HCT116 (cell line): ENCODE measurements around the gene TTC23. TPM values are rescaled to one million over a fixed set of nuclear protein-coding genes. Genes with fewer than 3 reads are reported as not detected.
"Not testable (repeated sequence)": the region's sequence is repeated elsewhere in the genome, so short reads cannot be mapped to it uniquely, and the experiment has no call there.

ENCODE experiments used
- ATAC-seq: fragments of 200-7000 bp; cut with Tn5 transposase; 2 replicates; pipeline ENCODE4 v1.9.1; 2020; ENCODE audit warnings: mild to moderate bottlenecking, moderate library complexity
- BruUV-seq: library from RNA; stranded (reverse); fragments of 400-500 nt; replicated peaks from 2 replicates; lab custom pipeline; 2021; lab: Mats Ljungman, UMichigan
- CTCF ChIA-PET: fragments of 300-600 bp; sonication (Branson Sonifier 250); formaldehyde crosslinking; loops from one replicate; lab custom pipeline; 2021; ENCODE audit warnings: antibody characterized with exemption; lab: Charles Lee
- POLR2A ChIA-PET: fragments of 300-600, 350-600 bp; sonication (Branson Sonifier 250); formaldehyde crosslinking; loops from one replicate; lab custom pipeline; 2021; ENCODE audit warnings: antibody characterized with exemption; lab: Charles Lee
- RAD21 ChIA-PET, 2 experiments: fragments of 300-600 bp; sonication (Branson Sonifier 250); formaldehyde crosslinking; loops; one replicate each; lab custom pipeline; 2023; ENCODE audit warnings: low total read pairs in 2 of 2; ENCODE audit not compliant: uncharacterized antibody in 2 of 2, unreplicated experiment in 2 of 2, low non-redundant PET in 1 of 2; lab: Charles Lee
- DNase-seq: peaks from one replicate; pipeline ENCODE4 v3.0.0-alpha.2; 2010; ENCODE audit warnings: low read depth, low spot score
- H2AFZ ChIP-seq: fragments of 200-600 bp; shearing (Covaris generic), sonication (generic); 2 replicates; pipeline ENCODE4 v1.6.1; 2017; ENCODE audit warnings: low read depth, mixed run types, mixed read lengths, antibody characterized with exemption, low read length; ENCODE audit not compliant: poor library complexity, severe bottlenecking
- H3K27ac ChIP-seq: 2 replicates; pipeline ENCODE4 v1.5.1; 2012; ENCODE audit warnings: low read depth, low read length
- H3K27me3 ChIP-seq: fragments of 200-600 bp; sonication (generic); 2 replicates; pipeline ENCODE4 v1.6.1; 2016; ENCODE audit warnings: mixed run types, low read length, mixed read lengths; ENCODE audit not compliant: insufficient read depth
- H3K36me3 ChIP-seq, 2 experiments: fragments of 200-500 bp in 1 of 2; fragments of 200-600 bp in 1 of 2; sonication (Bioruptor generic) in 1 of 2; sonication (generic) in 1 of 2; 2 replicates each; pipeline versions ENCODE4 v1.5.1 to v1.6.1; 2014 to 2016; ENCODE audit warnings: low read length in 2 of 2, inconsistent platforms in 1 of 2, mixed read lengths in 1 of 2, mixed run types in 1 of 2; ENCODE audit not compliant: insufficient read depth in 2 of 2, control insufficient read depth in 1 of 2
- H3K4me1 ChIP-seq, 2 experiments: fragments of 200-600 bp in 1 of 2; sonication (generic) in 1 of 2; 2 replicates each; pipeline versions ENCODE4 v1.5.1 to v1.6.1; 2012 to 2017; ENCODE audit warnings: low read length in 2 of 2, inconsistent platforms in 1 of 2, mild to moderate bottlenecking in 1 of 2, mixed read lengths in 1 of 2, mixed run types in 1 of 2, moderate library complexity in 1 of 2; ENCODE audit not compliant: insufficient read depth in 2 of 2, control insufficient read depth in 1 of 2
- H3K4me2 ChIP-seq: fragments of 200-600 bp; sonication (generic); 2 replicates; pipeline ENCODE4 v1.6.1; 2017; ENCODE audit warnings: mixed run types, low read length, mixed read lengths
- H3K4me3 ChIP-seq, 2 experiments: fragments of 200-600 bp in 1 of 2; sonication (generic) in 1 of 2; replicated peaks in 1 of 2; 2 replicates each; pipeline ENCODE4 v1.5.1; 2011 to 2016; ENCODE audit warnings: low read length in 2 of 2, control low read depth in 1 of 2, low read depth in 1 of 2, mild to moderate bottlenecking in 1 of 2, mixed read lengths in 1 of 2, mixed run types in 1 of 2
- H3K79me2 ChIP-seq: fragments of 200-600 bp; sonication (generic); 2 replicates; pipeline ENCODE4 v1.6.1; 2017; ENCODE audit warnings: mild to moderate bottlenecking, mixed run types, low read length, moderate library complexity, mixed read lengths; ENCODE audit not compliant: insufficient read depth
- H3K9ac ChIP-seq: fragments of 200-600 bp; sonication (generic); 2 replicates; pipeline ENCODE4 v1.6.1; 2016; ENCODE audit warnings: low read length, mixed read lengths
- H3K9me2 ChIP-seq: fragments of 200-600 bp; sonication (generic), shearing (Covaris generic); 2 replicates; pipeline ENCODE4 v1.6.1; 2017; ENCODE audit warnings: mixed run types, mild to moderate bottlenecking, moderate library complexity; ENCODE audit not compliant: insufficient read depth
- H3K9me3 ChIP-seq, 2 experiments: fragments of 200-500 bp in 1 of 2; fragments of 200-600 bp in 1 of 2; sonication (Bioruptor generic) in 1 of 2; sonication (generic) in 1 of 2; 2 replicates each; pipeline ENCODE4 v1.6.1; 2014 to 2017; ENCODE audit warnings: low read length in 2 of 2, mixed read lengths in 2 of 2, inconsistent platforms in 1 of 2, low read depth in 1 of 2, mild to moderate bottlenecking in 1 of 2, mixed run types in 1 of 2, moderate library complexity in 1 of 2; ENCODE audit not compliant: control insufficient read depth in 1 of 2, insufficient read depth in 1 of 2
- H4K20me1 ChIP-seq: fragments of 200-600 bp; sonication (generic), shearing (Covaris generic); 2 replicates; pipeline ENCODE4 v1.6.1; 2017; ENCODE audit warnings: mixed run types, mild to moderate bottlenecking, moderate library complexity; ENCODE audit not compliant: insufficient read depth
- ATF3 ChIP-seq: IDR thresholded peaks from 2 replicates; pipeline ENCODE4 v1.6.1; 2012
- EGR1 ChIP-seq: IDR thresholded peaks from 2 replicates; pipeline ENCODE4 v1.6.1; 2012; ENCODE audit warnings: low read depth
- ELF1 ChIP-seq: IDR thresholded peaks from 2 replicates; pipeline ENCODE4 v1.6.1; 2012; ENCODE audit warnings: low read depth, borderline replicate concordance
- EZH2 ChIP-seq: fragments of 200-600 bp; sonication (generic); IDR thresholded peaks from 2 replicates; pipeline ENCODE4 v1.6.1; 2017; ENCODE audit warnings: antibody characterized with exemption, mixed run types
- FOSL1 ChIP-seq: IDR thresholded peaks from 2 replicates; pipeline ENCODE4 v1.6.1; 2012; ENCODE audit warnings: low read depth
- JUND ChIP-seq: IDR thresholded peaks from 2 replicates; pipeline ENCODE4 v1.6.1; 2012
- POLR2A ChIP-seq: IDR thresholded peaks from 2 replicates; pipeline ENCODE4 v1.7.0; 2011; ENCODE audit warnings: borderline replicate concordance; ENCODE audit not compliant: insufficient read depth, insufficient read length; ENCODE audit errors: extremely low read depth
- POLR2AphosphoS5 ChIP-seq: IDR thresholded peaks from 2 replicates; pipeline ENCODE4 v1.6.1; 2011; ENCODE audit warnings: mild to moderate bottlenecking, low read depth, low read length, moderate library complexity
- RAD21 ChIP-seq: IDR thresholded peaks from 2 replicates; pipeline ENCODE4 v1.6.1; 2012; ENCODE audit warnings: low read depth, mild to moderate bottlenecking
- SIN3A ChIP-seq: IDR thresholded peaks from 2 replicates; pipeline ENCODE4 v1.6.1; 2012; ENCODE audit warnings: low read depth
- SP1 ChIP-seq: IDR thresholded peaks from 2 replicates; pipeline ENCODE4 v1.6.1; 2012; ENCODE audit warnings: low read depth
- SRF ChIP-seq: IDR thresholded peaks from 2 replicates; pipeline ENCODE4 v1.6.1; 2012; ENCODE audit warnings: low read depth
- TCF7L2 ChIP-seq: IDR thresholded peaks from 2 replicates; pipeline ENCODE4 v1.7.0; 2011; ENCODE audit warnings: borderline replicate concordance, inconsistent platforms; ENCODE audit not compliant: insufficient read depth, insufficient read length; ENCODE audit errors: extremely low read depth
- YY1 ChIP-seq: IDR thresholded peaks from 2 replicates; pipeline ENCODE4 v1.6.1; 2011; ENCODE audit warnings: low read length, low read depth, moderate library complexity, mild to moderate bottlenecking; ENCODE audit not compliant: insufficient replicate concordance; ENCODE audit errors: extremely low read depth
- intact Hi-C: fragments of 100-400 bp; cut with micrococcal nuclease; formaldehyde crosslinking; loops from 2 replicates; pipeline ENCODE4 v1.10.0; 2022
- total RNA-seq: library from RNA; stranded (reverse); gene quantifications from one replicate; pipeline ENCODE4 v1.2.1, GENCODE V29; 2021; ENCODE audit not compliant: unreplicated experiment
- TF ChIP-seq, protein P1 (sequence below), 3 experiments: fragments of 200-600 bp in 1 of 3; sonication (generic) in 1 of 3; IDR thresholded peaks in 2 of 3; conservative IDR thresholded peaks in 1 of 3; 2 replicates each; pipeline ENCODE4 v1.5.1; 2012 to 2017; ENCODE audit warnings: low read depth in 2 of 3, low read length in 2 of 3, antibody characterized with exemption in 1 of 3, borderline replicate concordance in 1 of 3, control low read depth in 1 of 3, mild to moderate bottlenecking in 1 of 3, mixed read lengths in 1 of 3, mixed run types in 1 of 3, moderate library complexity in 1 of 3; ENCODE audit not compliant: insufficient read depth in 1 of 3

The TTC23 gene
- total RNA-seq, 1 experiment from 2014 or later, result 10.2 TPM

DNA sequence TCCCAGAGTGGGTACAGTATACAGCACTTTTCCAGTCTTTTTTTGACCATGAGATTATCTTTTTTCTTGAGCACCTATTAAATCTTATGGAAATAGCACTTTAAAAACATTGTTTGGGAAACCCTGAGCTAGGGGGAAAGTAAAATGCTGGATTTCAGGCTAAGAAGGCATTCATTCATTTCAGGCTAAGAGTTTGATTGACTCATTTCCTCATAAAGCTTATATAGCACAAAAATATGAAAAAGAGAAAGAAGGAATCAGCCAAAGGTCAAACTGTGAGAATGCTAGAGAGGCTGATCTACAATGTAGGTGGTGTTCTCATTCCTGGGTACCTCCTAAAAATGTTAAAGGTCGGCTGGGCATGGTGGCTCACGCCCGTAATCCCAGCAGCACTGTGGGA, 10.5 kb downstream of the TTC23 start:
- H2AFZ ChIP-seq, result no peak overlapping the region
- no peak overlapping the region for H3K4me3 ChIP-seq
- intact Hi-C loops, result no loop called here
- no peaks in the 10 kb centered on the region for H3K9me3 ChIP-seq
- H3K9ac ChIP-seq, result no peak overlapping the region
- TF ChIP-seq EZH2, result no peak
- no peak for TF ChIP-seq SRF
- no peak for TF ChIP-seq SP1
- TF ChIP-seq SIN3A, result no peak
- no peak for TF ChIP-seq ELF1
- no peak for TF ChIP-seq POLR2A
- TF ChIP-seq TCF7L2, result no peak
- no peak for TF ChIP-seq FOSL1
- no peak for TF ChIP-seq POLR2AphosphoS5
- no peak for TF ChIP-seq YY1
- TF ChIP-seq EGR1, result no peak
- no peak for TF ChIP-seq RAD21
- TF ChIP-seq ATF3, result no peak
- no peak for TF ChIP-seq JUND
- TF ChIP-seq, protein P1, sequence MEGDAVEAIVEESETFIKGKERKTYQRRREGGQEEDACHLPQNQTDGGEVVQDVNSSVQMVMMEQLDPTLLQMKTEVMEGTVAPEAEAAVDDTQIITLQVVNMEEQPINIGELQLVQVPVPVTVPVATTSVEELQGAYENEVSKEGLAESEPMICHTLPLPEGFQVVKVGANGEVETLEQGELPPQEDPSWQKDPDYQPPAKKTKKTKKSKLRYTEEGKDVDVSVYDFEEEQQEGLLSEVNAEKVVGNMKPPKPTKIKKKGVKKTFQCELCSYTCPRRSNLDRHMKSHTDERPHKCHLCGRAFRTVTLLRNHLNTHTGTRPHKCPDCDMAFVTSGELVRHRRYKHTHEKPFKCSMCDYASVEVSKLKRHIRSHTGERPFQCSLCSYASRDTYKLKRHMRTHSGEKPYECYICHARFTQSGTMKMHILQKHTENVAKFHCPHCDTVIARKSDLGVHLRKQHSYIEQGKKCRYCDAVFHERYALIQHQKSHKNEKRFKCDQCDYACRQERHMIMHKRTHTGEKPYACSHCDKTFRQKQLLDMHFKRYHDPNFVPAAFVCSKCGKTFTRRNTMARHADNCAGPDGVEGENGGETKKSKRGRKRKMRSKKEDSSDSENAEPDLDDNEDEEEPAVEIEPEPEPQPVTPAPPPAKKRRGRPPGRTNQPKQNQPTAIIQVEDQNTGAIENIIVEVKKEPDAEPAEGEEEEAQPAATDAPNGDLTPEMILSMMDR (IDR thresholded peaks at IDR 0.05 in 2 of 3, conservative IDR thresholded peaks at IDR 0.05 in 1 of 3; ENCODE audit: borderline replicate concordance in 1 of 3, insufficient read depth in 1 of 3, low read depth in 2 of 3, low read length in 2 of 3), result no peak
- H3K4me1 ChIP-seq, result no peaks in the 10 kb centered on the region
- H3K4me2 ChIP-seq, result no peak overlapping the region
- H3K9me2 ChIP-seq, result no peaks in the 10 kb centered on the region
- no TSS peak for BruUV-seq
- H3K36me3 ChIP-seq, result no peaks in the 10 kb centered on the region
- H3K27ac ChIP-seq, result no peak overlapping the region
- no peak for DNase-seq
- ATAC-seq, result no peak
- H4K20me1 ChIP-seq, result no peaks in the 10 kb centered on the region
- RAD21 ChIA-PET, result no interaction called here
- H3K27me3 ChIP-seq, result no peaks in the 10 kb centered on the region
- POLR2A ChIA-PET, result no interaction called here
- H3K79me2 ChIP-seq, result no peaks in the 10 kb centered on the region; the same call in 1 of the 2 replicates
- CTCF ChIA-PET, result interaction anchor here (0.6 kb wide), 1 partner anchor 32 kb away, joined by 3 read pairs; no protein-coding TSS in a partner anchor

DNA sequence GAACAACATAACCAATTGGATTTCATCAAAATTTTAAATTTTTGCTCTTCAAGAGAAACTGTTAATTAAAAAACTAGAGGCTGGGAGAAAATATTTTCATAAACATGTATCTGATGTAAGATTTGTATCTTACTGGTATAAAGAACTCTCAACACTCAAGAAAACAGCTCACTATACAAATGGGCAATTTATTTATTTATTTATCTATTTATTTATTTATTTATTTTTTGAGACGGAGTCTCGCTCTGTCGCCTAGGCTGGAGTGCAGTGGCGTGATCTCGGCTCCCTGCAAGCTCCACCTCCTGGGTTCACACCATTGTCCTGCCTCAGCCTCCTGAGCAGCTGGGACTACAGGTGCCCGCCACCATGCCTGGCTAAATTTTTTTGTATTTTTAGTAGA, 15.2 kb downstream of the TTC23 start:
- BruUV-seq, POLR2A ChIA-PET, H3K4me3 ChIP-seq, H3K4me1 ChIP-seq, ATAC-seq, H3K27me3 ChIP-seq, H3K4me2 ChIP-seq, H3K9ac ChIP-seq, H2AFZ ChIP-seq, H3K79me2 ChIP-seq, H3K9me2 ChIP-seq, intact Hi-C loops, CTCF ChIA-PET, DNase-seq, RAD21 ChIA-PET, H3K27ac ChIP-seq, H4K20me1 ChIP-seq, H3K36me3 ChIP-seq, H3K9me3 ChIP-seq: not testable (repeated sequence)
